SU-DHL-6 (cell line): Measurements from ENCODE around the gene EPYC.

Experiments used
- CTCF ChIP-seq: fragments of 200-600 bp; sonication (generic); IDR thresholded peaks from one replicate; pipeline ENCODE4 v1.5.1; 2017; ENCODE audit warnings: antibody characterized with exemption, mild to moderate bottlenecking, low read length, moderate library complexity; ENCODE audit not compliant: insufficient read depth, poor library complexity, severe bottlenecking
- EZH2phosphoT487 ChIP-seq: fragments of 200-600 bp; sonication (generic), shearing (Covaris generic); conservative IDR thresholded peaks from 2 replicates; pipeline ENCODE4 v1.6.1; 2018; ENCODE audit warnings: mild to moderate bottlenecking, antibody characterized with exemption, low read length, moderate library complexity, mixed read lengths

DNA sequence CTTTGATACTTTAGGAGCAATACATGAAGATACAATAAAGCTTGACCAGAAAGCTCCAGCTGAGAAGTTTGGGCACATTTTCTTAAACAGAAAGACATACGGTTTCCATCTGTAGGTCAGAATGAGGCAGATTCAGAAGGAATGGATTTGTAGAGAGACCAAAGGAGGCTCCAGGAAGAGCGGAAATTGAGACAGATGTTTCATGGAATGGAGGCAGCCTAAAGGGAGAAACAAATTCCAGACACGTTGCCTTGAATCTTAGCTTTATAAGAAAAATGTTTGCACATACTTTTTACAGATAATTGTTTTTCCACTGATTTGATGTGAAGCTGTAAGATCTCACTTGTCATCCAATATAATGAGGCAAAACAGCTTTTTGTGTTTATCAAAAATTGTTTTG is 24.8 kb downstream of the EPYC start:
- no peak for TF ChIP-seq CTCF
- TF ChIP-seq EZH2phosphoT487: no peak
